IPS-15b (cell line): ENCODE measurements around the gene FLNC.

Experiments used
- H3K27me3 ChIP-seq: one replicate; pipeline ENCODE4 v1.6.1; 2013; ENCODE audit warnings: low read length; ENCODE audit not compliant: control insufficient read depth, insufficient read depth
- H3K36me3 ChIP-seq: one replicate; pipeline ENCODE4 v1.6.1; 2013; ENCODE audit warnings: low read length; ENCODE audit not compliant: control insufficient read depth, insufficient read depth
- H3K4me1 ChIP-seq: one replicate; pipeline ENCODE4 v1.6.1; 2013; ENCODE audit warnings: mild to moderate bottlenecking, low read length; ENCODE audit not compliant: control insufficient read depth, insufficient read depth
- H3K4me3 ChIP-seq: one replicate; pipeline ENCODE4 v1.5.1; 2013; ENCODE audit warnings: low read depth, low read length
- H3K9ac ChIP-seq: one replicate; pipeline ENCODE4 v1.6.1; 2013; ENCODE audit warnings: low read depth, mild to moderate bottlenecking, low read length
- H3K9me3 ChIP-seq: one replicate; pipeline ENCODE4 v1.6.1; 2013; ENCODE audit warnings: mild to moderate bottlenecking, low read length; ENCODE audit not compliant: control insufficient read depth, insufficient read depth

FLNC gene

GRCh38 chr7:128792471-128793180 is 37.6 kb upstream of the FLNC start:
- H3K27me3 ChIP-seq = peaks cover 2% of the 10 kb centered on the region
- peaks cover 6% of the 10 kb centered on the region for H3K4me1 ChIP-seq
- no peak overlapping the region for H3K9ac ChIP-seq
- no peaks in the 10 kb centered on the region for H3K9me3 ChIP-seq
- H3K4me3 ChIP-seq = peak overlapping the region; percentile 93
- H3K36me3 ChIP-seq = peaks cover 8% of the 10 kb centered on the region

DNA sequence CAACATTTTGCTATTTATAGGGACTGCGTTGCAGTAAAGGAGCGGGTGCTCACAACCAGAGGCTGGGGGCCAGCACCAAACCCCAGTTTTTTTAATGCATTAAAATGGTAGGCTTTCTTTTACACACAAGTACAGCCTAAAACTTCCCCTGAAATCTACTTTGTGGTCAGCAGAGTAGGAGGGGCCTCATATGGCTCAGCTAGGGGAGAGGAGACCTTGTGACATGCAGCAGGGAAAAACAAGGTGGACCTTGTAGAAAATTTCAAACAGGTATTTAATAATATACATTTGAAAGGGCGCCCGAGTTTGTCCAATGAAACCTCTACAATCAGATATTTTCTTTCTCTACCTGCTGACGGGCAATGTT is 37.0 kb upstream of the FLNC start:
- H3K27me3 ChIP-seq = peaks cover 2% of the 10 kb centered on the region
- no peak overlapping the region for H3K9ac ChIP-seq
- H3K4me3 ChIP-seq = no peak overlapping the region
- peaks cover 6% of the 10 kb centered on the region for H3K4me1 ChIP-seq
- H3K9me3 ChIP-seq = no peaks in the 10 kb centered on the region
- H3K36me3 ChIP-seq = peaks cover 8% of the 10 kb centered on the region

DNA sequence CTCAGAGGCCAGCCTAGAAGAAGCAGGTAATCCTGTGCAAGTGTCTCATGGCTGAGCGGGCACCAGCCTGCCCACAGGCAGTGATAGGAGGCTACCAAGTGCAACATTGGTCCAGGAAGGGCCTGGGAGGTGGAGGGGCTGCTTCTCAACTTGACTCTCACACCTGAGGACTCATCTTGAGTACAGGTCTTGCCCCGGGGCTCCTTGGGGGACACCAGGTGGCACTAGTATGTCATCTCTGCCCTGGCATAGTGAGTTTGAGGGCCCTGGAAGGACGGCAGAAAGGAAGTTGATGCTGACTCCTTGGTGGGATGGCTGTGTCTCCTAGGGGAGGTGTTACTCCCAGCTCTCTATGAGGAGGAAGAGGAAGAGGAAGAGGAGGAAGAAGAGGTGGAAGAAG is 36.2 kb upstream of the FLNC start:
- peaks cover 8% of the 10 kb centered on the region for H3K36me3 ChIP-seq
- H3K9me3 ChIP-seq = no peaks in the 10 kb centered on the region
- H3K27me3 ChIP-seq = peaks cover 2% of the 10 kb centered on the region
- no peak overlapping the region for H3K9ac ChIP-seq
- peaks cover 6% of the 10 kb centered on the region for H3K4me1 ChIP-seq
- no peak overlapping the region for H3K4me3 ChIP-seq

DNA sequence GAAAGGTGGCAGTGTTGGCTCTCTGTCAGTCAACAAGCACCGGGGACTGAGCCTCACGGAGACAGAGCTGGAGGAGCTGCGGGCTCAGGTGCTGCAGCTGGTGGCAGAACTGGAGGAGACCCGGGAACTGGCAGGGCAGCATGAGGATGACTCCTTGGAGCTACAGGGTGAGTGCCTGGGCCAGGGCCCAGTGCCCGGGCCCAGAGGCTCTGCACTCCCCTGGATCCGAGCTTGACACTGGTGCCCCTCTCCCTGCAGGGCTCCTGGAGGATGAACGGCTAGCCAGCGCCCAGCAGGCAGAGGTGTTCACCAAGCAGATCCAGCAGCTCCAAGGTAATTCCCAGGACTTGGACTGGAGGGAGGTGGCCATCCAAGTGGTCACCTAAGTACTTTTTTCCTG is 35.8 kb upstream of the FLNC start:
- H3K27me3 ChIP-seq = peaks cover 2% of the 10 kb centered on the region
- no peaks in the 10 kb centered on the region for H3K9me3 ChIP-seq
- no peak overlapping the region for H3K4me3 ChIP-seq
- H3K9ac ChIP-seq = no peak overlapping the region
- peaks cover 6% of the 10 kb centered on the region for H3K4me1 ChIP-seq
- H3K36me3 ChIP-seq = peaks cover 8% of the 10 kb centered on the region

DNA sequence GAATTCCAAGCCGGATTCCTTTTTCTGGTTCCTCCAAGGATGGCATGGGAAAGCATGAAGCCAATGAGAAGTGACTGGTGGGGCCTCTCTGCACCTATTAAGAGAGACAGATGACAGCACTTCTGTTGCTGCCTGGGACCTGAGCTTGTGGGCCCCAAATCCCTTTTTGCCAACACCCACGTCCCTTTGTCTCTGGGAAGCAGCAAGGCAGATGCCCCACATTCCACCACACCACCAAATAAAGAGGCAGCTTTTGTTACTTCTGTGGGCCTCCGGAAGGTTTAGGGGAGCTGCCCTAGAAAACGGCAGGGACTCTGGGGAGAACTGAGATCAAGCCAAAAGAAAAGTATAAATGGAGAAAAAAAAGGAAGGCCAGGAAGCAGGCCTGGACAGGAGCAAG is 35.1 kb upstream of the FLNC start:
- Histone ChIP-seq H3K9ac (no peak overlapping the region), H3K4me1 (peaks cover 5% of the 10 kb centered on the region), H3K36me3 (peaks cover 8% of the 10 kb centered on the region), H3K4me3 (no peak overlapping the region), H3K9me3 (no peaks in the 10 kb centered on the region), H3K27me3 (no peaks in the 10 kb centered on the region)

DNA sequence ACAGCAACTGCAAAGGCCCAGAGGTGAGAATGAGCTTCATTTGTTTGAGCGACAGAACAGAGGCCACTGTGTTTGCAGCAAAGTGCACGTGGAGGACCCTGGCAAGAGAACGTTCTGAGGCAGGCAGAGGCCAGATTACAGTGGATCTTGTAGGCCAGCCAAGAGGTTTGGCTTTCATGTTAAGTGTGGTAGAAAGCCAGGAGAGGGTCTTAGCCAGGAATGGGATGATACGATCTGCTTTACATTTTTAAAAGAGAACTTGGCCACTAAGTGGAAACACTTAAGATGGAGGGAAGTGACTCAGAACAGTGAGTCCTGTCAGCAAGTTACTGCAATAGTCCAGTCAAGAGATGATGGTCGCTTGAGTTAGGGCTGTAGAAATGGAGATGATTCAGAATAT is 33.9 kb upstream of the FLNC start:
- Histone ChIP-seq H3K9me3 (no peaks in the 10 kb centered on the region), H3K9ac (no peak overlapping the region), H3K36me3 (peaks cover 8% of the 10 kb centered on the region), H3K4me1 (peaks cover 5% of the 10 kb centered on the region), H3K4me3 (no peak overlapping the region), H3K27me3 (no peaks in the 10 kb centered on the region)

- no peaks in the 10 kb centered on the region for H3K4me1 ChIP-seq
- no peak overlapping the region for H3K4me3 ChIP-seq
- no peak overlapping the region for H3K9ac ChIP-seq
- no peaks in the 10 kb centered on the region for H3K27me3 ChIP-seq
- H3K9me3 ChIP-seq = no peaks in the 10 kb centered on the region
- peaks cover 4% of the 10 kb centered on the region for H3K36me3 ChIP-seq
These were observed 30.8 kb upstream of the FLNC start for GRCh38 chr7:128799451-128799850.

GRCh38 chr7:128800567-128800966 is 29.6 kb upstream of the FLNC start:
- Histone ChIP-seq H3K9ac (no peak overlapping the region), H3K9me3 (no peaks in the 10 kb centered on the region), H3K36me3 (peaks cover 11% of the 10 kb centered on the region), H3K27me3 (no peaks in the 10 kb centered on the region), H3K4me1 (no peaks in the 10 kb centered on the region), H3K4me3 (no peak overlapping the region)

GRCh38 chr7:128801003-128801402 is 29.2 kb upstream of the FLNC start:
- Histone ChIP-seq H3K27me3 (no peaks in the 10 kb centered on the region), H3K9me3 (no peaks in the 10 kb centered on the region), H3K36me3 (peaks cover 15% of the 10 kb centered on the region), H3K9ac (no peak overlapping the region), H3K4me3 (no peak overlapping the region), H3K4me1 (no peaks in the 10 kb centered on the region)

- Histone ChIP-seq H3K4me3 (no peak overlapping the region), H3K9me3 (no peaks in the 10 kb centered on the region), H3K9ac (no peak overlapping the region), H3K4me1 (no peaks in the 10 kb centered on the region), H3K36me3 (peaks cover 22% of the 10 kb centered on the region), H3K27me3 (no peaks in the 10 kb centered on the region)
These were observed 28.4 kb upstream of the FLNC start for GRCh38 chr7:128801667-128802418.

- no peaks in the 10 kb centered on the region for H3K4me1 ChIP-seq
- no peaks in the 10 kb centered on the region for H3K27me3 ChIP-seq
- peaks cover 22% of the 10 kb centered on the region for H3K36me3 ChIP-seq
- H3K4me3 ChIP-seq = no peak overlapping the region
- H3K9ac ChIP-seq = peak overlapping the region; percentile 13
- H3K9me3 ChIP-seq = no peaks in the 10 kb centered on the region
These were observed 25.7 kb upstream of the FLNC start for GRCh38 chr7:128804484-128804883.

DNA sequence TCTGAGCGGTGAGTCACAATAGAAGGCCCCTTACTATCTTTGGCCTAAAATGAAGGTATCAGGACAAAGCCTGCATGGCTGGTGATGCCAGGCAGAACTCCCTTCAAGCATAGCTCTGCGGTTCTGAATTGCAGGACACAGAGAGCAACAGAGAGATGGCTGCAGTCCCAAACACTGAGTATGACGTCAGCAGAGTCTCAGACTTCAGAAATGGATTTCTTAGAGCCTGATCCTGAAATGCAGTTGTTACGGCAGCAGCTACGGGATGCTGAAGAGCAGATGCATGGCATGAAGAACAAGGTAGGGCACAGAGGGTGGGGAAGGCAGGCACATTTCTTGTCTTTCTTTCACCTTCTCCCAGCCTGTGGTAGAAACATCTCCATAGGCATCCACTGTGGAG is 25.0 kb upstream of the FLNC start:
- Histone ChIP-seq H3K27me3 (no peaks in the 10 kb centered on the region), H3K36me3 (peaks cover 22% of the 10 kb centered on the region), H3K4me1 (no peaks in the 10 kb centered on the region), H3K9me3 (no peaks in the 10 kb centered on the region), H3K4me3 (no peak overlapping the region), H3K9ac (no peak overlapping the region)
